LNCaP clone FGC (cell line): ENCODE measurements around the gene CYP2D6.

Source experiments
- DNase-seq: peaks from one replicate; pipeline ENCODE4 v3.0.0-alpha.2; 2011; ENCODE audit warnings: low read depth
- H3K4me3 ChIP-seq: 2 replicates; pipeline ENCODE4 v1.5.1; 2011; ENCODE audit warnings: mild to moderate bottlenecking, low read depth, low read length, control low read depth
- TF ChIP-seq, protein P1 (sequence below): IDR thresholded peaks from 2 replicates; pipeline ENCODE4 v1.5.1; 2012; ENCODE audit warnings: mild to moderate bottlenecking; ENCODE audit not compliant: control insufficient read depth, insufficient read depth; ENCODE audit errors: extremely low read depth

CYP2D6 gene

DNA sequence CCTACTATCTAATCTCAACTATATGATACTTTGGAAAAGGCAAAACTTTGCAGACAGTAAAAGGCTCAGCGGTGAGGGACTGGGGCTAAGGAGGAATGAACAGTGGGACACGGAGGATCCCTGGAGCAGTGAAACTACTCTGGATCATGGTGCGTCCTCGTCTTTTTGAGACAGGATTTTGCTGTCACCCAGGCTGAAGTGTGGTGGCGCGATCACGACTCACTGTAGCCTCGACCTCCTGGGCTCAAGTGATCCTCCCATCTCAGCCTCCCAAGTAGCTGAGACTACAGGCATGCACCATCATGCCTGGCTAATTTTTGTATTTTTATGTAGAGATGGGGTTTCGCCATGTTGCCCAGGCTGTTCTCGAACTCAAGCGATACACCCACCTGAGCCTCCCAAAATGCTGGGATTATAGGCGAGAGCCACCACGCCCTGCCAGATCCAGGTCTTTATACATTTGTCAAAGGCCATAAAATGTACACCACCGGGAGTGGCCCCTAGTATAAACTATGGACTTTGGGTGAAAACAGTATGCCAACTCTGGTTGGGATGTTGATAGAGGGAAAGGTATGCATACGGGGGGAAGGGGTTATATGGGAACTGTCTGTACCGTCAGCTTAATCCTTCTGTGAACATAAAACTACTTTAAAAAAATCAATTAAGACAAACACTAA lies 28.0 kb upstream of the CYP2D6 start:
- TF ChIP-seq, protein P1, sequence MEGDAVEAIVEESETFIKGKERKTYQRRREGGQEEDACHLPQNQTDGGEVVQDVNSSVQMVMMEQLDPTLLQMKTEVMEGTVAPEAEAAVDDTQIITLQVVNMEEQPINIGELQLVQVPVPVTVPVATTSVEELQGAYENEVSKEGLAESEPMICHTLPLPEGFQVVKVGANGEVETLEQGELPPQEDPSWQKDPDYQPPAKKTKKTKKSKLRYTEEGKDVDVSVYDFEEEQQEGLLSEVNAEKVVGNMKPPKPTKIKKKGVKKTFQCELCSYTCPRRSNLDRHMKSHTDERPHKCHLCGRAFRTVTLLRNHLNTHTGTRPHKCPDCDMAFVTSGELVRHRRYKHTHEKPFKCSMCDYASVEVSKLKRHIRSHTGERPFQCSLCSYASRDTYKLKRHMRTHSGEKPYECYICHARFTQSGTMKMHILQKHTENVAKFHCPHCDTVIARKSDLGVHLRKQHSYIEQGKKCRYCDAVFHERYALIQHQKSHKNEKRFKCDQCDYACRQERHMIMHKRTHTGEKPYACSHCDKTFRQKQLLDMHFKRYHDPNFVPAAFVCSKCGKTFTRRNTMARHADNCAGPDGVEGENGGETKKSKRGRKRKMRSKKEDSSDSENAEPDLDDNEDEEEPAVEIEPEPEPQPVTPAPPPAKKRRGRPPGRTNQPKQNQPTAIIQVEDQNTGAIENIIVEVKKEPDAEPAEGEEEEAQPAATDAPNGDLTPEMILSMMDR = no peak
- no peak for DNase-seq
- H3K4me3 ChIP-seq = no peak overlapping the region

DNA sequence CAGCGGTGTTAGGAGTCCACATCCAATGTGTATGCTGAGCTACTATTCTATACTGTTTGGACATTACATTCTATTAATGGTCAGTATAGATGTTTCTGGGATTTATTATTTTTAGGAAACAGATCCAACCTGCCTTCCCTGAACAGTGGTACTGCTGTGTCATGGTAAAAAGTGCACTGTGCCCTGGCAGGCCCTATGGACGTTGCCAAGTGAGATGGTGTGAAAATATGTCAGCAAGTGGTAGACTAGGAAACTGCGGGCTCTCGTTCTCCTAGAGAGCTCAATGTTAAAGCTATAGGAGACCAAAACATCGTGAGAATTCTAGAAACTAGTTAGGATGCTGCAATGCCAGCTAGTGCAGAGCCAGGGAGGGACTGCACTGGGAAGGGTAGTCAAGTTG lies 26.0 kb upstream of the CYP2D6 start:
- no peak for DNase-seq
- H3K4me3 ChIP-seq = no peak overlapping the region
- TF ChIP-seq, protein P1 = no peak

DNA sequence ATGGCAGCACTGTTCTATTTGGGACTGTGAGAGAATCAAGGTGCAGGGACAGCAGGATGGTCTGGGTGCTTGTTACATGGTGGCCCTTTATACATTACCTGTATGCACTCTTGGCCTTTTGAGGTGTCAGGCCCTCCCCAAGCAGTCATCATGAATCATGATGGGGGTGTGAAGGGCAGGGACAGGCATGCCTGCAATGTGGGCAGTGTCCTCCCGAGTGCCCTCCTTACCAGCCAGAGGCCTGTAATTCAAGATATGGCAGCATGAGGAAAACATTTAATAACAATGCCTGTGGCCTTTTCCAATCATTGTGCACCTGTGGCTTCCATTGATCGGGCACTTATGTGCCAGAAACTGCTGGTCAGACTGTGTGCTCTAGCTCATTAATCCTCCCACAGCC lies 25.5 kb upstream of the CYP2D6 start:
- DNase-seq = no peak
- TF ChIP-seq, protein P1 = no peak
- no peak overlapping the region for H3K4me3 ChIP-seq

DNA sequence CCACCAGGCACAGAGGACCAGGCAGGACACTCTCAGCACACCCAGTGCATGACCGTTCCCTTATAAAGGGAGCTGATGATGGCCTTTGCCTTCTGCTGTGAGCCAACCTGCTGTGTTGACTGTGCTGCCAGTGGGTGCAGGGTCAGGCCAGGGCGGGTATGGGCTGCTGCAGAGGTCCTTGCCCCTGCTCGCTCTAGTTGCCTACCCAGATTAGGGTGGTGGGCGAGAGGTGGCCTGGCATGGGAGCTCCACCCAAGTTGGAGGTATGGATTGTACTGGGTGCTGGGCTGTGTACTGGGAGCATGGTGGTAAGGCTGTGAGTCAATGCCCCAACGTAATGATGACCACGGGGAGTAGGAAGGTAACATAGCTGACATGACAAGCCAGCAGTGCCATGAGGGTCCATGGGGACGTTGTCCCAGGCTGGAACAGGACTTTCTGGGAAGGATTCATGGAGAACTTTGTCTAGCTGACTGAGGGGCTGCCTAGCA lies 24.5 kb upstream of the CYP2D6 start:
- no peak overlapping the region for H3K4me3 ChIP-seq
- no peak for DNase-seq
- TF ChIP-seq, protein P1 = no peak

DNA sequence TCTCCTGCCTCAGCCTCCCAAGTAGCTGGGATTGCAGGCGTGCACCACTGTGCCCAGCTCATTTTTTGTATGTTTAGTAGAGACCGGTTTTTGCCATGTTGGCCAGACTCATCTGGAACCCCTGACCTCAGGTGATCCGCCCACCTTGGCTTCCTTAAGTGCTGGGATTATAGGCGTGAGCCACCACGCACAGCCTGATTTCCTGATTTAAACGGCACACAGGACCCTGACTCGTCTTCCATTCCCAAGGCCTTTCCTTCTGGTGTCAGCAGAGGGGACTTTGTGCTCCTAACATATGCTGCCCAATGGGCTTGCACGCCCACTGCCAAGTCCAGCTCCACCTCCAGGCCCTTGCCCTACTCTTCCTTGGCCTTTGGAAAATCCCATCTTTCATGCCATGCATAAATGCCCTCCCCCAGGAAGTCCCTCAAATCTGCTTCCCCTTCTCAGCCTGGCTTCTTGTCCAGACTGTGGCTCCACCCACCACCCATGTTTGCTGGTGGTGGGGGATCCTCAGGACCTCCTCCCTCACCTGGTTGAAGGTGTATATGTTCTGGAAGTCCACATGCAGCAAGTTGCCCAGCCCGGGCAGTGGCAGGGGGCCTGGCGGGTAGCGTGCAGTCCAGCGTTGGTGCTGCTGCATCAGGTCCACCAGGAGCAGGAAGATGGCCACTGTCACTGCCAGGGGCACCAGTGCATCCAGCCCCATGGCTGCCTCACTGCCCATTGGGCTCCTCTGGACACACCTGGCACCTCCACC lies 23.9 kb upstream of the CYP2D6 start:
- TF ChIP-seq, protein P1 = no peak
- DNase-seq = no peak
- H3K4me3 ChIP-seq = no peak overlapping the region

DNA sequence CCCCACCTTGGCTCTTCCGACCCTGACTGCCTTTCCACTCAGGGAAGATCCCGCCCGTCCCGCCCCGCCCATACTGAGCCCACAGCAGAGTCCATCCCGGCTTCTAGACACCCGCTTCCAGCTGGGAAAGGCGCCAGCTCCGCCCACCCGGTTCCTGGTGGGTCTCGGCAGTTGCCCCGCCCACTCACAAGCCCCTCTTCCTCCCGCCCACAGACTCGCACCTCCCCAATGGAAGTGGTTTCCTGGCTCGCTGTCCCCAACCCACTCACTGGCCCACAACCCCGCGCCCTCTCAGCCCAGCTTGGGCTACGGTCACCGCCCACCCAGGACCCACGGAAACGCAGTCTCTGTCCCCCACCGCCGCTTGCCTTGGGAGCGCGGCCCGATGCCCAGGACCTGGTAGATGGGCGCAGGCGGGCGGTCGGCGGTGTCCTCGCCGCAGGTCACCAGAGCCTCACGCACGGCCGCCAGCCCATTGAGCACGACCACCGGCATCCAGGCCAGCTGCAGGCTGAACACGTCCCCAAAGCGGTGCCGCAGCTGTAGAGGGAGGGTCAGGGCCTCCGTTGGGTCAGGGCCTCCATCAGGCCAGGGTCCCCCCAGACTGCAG lies 22.2 kb upstream of the CYP2D6 start:
- DNase-seq = no peak
- TF ChIP-seq, protein P1 = no peak
- no peak overlapping the region for H3K4me3 ChIP-seq
